Measurements from ENCODE around the gene APOO. TPM values are rescaled to one million over a fixed set of nuclear protein-coding genes. Genes with fewer than 3 reads are reported as not detected.

APOO gene
- total and polyA plus RNA-seq, 4 donors: 5.4 to 18.0 (median 8.8) TPM

- H3K9ac ChIP-seq (ENCODE audit: low read depth in 1 of 2, low read length in 2 of 2): no peak overlapping the region
- WGBS: 91% methylated on average over 2 of the region's 2 CpGs
These were observed 56.2 kb downstream of the APOO start for GRCh38 chrX:23851544-23851943.

GRCh38 chrX:23849241-23849640, 58.5 kb downstream of the APOO start:
- 97% methylated on average over 5 of the region's 5 CpGs for WGBS
- Histone ChIP-seq H3K9ac (ENCODE audit: low read depth in 1 of 2, low read length in 2 of 2) (no peak overlapping the region), H3K9me3 (ENCODE audit: control insufficient read depth in 4 of 4, low read length in 3 of 4) (no peaks in the 10 kb centered on the region), H3K27ac (ENCODE audit: low read depth in 1 of 2, low read length in 2 of 2) (no peak overlapping the region), H3K4me1 (ENCODE audit: control insufficient read depth in 4 of 4, insufficient read depth in 4 of 4, low read length in 3 of 4) (peaks cover 2 to 11% (median 5%) of the 10 kb centered on the region in 4 donors), H3K36me3 (ENCODE audit: control insufficient read depth in 4 of 4, insufficient read depth in 3 of 4, low read depth in 1 of 4, low read length in 3 of 4) (no peaks in the 10 kb centered on the region), H3K4me3 (ENCODE audit: low read depth in 1 of 3, low read length in 3 of 3) (no peak overlapping the region), H3K27me3 (ENCODE audit: control insufficient read depth in 4 of 4, insufficient read depth in 4 of 4, low read length in 3 of 4) (no peaks in the 10 kb centered on the region)
- DNase-seq (ENCODE audit: low spot score): no peak
- TF ChIP-seq REST (IDR thresholded peaks at IDR 0.05): no peak
- no peak for TF ChIP-seq FOXA2 (IDR thresholded peaks at IDR 0.05)
- TF ChIP-seq EGR1 (IDR thresholded peaks at IDR 0.05; ENCODE audit: low read depth in 2 of 2): no peak
- TF ChIP-seq, protein P1, sequence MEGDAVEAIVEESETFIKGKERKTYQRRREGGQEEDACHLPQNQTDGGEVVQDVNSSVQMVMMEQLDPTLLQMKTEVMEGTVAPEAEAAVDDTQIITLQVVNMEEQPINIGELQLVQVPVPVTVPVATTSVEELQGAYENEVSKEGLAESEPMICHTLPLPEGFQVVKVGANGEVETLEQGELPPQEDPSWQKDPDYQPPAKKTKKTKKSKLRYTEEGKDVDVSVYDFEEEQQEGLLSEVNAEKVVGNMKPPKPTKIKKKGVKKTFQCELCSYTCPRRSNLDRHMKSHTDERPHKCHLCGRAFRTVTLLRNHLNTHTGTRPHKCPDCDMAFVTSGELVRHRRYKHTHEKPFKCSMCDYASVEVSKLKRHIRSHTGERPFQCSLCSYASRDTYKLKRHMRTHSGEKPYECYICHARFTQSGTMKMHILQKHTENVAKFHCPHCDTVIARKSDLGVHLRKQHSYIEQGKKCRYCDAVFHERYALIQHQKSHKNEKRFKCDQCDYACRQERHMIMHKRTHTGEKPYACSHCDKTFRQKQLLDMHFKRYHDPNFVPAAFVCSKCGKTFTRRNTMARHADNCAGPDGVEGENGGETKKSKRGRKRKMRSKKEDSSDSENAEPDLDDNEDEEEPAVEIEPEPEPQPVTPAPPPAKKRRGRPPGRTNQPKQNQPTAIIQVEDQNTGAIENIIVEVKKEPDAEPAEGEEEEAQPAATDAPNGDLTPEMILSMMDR (IDR thresholded peaks at IDR 0.05; ENCODE audit: low read depth, low read length, missing input control): no peak
- TF ChIP-seq RXRA (IDR thresholded peaks at IDR 0.05): no peak
- TF ChIP-seq ATF3 (IDR thresholded peaks at IDR 0.05): no peak
- no peak for TF ChIP-seq YY1 (IDR thresholded peaks at IDR 0.05)

More at GRCh38 chrX:23851544-23851943, 56.2 kb downstream of the APOO start:
- H3K27ac ChIP-seq (ENCODE audit: low read depth in 1 of 2, low read length in 2 of 2): no peak overlapping the region
- no peak overlapping the region for H3K4me3 ChIP-seq (ENCODE audit: low read depth in 1 of 3, low read length in 3 of 3)
- TF ChIP-seq, protein P1 (IDR thresholded peaks at IDR 0.05; ENCODE audit: low read depth, low read length, missing input control): no peak
- TF ChIP-seq YY1 (IDR thresholded peaks at IDR 0.05): no peak
- TF ChIP-seq HNF4A (conservative IDR thresholded peaks at IDR 0.05): no peak
- no peak for TF ChIP-seq FOXA2 (IDR thresholded peaks at IDR 0.05)
- TF ChIP-seq, protein P2, sequence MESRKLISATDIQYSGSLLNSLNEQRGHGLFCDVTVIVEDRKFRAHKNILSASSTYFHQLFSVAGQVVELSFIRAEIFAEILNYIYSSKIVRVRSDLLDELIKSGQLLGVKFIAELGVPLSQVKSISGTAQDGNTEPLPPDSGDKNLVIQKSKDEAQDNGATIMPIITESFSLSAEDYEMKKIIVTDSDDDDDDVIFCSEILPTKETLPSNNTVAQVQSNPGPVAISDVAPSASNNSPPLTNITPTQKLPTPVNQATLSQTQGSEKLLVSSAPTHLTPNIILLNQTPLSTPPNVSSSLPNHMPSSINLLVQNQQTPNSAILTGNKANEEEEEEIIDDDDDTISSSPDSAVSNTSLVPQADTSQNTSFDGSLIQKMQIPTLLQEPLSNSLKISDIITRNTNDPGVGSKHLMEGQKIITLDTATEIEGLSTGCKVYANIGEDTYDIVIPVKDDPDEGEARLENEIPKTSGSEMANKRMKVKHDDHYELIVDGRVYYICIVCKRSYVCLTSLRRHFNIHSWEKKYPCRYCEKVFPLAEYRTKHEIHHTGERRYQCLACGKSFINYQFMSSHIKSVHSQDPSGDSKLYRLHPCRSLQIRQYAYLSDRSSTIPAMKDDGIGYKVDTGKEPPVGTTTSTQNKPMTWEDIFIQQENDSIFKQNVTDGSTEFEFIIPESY (IDR thresholded peaks at IDR 0.05): no peak
- no peak for TF ChIP-seq NR2F2 (IDR thresholded peaks at IDR 0.05)
- TF ChIP-seq REST (IDR thresholded peaks at IDR 0.05): no peak
- no peak for TF ChIP-seq TAF1 (conservative IDR thresholded peaks at IDR 0.05)
- no peak for TF ChIP-seq JUND (IDR thresholded peaks at IDR 0.05)
- no peak for TF ChIP-seq EGR1 (IDR thresholded peaks at IDR 0.05; ENCODE audit: low read depth in 2 of 2)
- no peak for DNase-seq (ENCODE audit: low spot score)
- no peaks in the 10 kb centered on the region for H3K36me3 ChIP-seq (ENCODE audit: control insufficient read depth in 4 of 4, insufficient read depth in 3 of 4, low read depth in 1 of 4, low read length in 3 of 4)
- no peaks in the 10 kb centered on the region for H3K9me3 ChIP-seq (ENCODE audit: control insufficient read depth in 4 of 4, low read length in 3 of 4)
- H3K27me3 ChIP-seq (ENCODE audit: control insufficient read depth in 4 of 4, insufficient read depth in 4 of 4, low read length in 3 of 4): no peaks in the 10 kb centered on the region
- no peaks in the 10 kb centered on the region for H3K4me1 ChIP-seq (ENCODE audit: control insufficient read depth in 4 of 4, insufficient read depth in 4 of 4, low read length in 3 of 4)
